ENCODE measurements around the gene CLVS2.
A peak's percentile ranks its signal among the peaks of the same experiment; 100 is the strongest.

CLVS2 gene

GRCh38 chr6:123027408-123027807 lies 31.4 kb downstream of the CLVS2 start:
- no peak for DNase-seq

DNA sequence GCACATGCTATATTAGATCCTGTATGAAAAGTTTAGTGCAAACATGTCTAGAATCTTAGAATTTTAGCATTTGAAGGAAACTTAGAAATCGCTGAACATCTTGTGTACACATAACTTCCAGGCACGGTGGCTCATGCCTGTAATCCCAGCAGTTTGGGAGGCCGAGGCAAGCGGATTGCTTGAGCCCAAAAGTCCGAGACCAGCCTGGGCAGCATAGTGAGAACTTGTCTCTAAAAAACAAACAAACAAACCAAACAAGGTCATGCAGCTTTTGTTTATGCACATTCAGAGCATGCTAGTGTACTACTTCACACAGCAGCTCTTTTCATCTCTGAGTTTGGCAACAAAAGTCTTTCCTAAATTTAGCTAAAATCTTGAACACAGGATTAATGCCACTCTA lies 32.2 kb downstream of the CLVS2 start:
- DNase-seq = no peak

- DNase-seq = no peak
Measured at GRCh38 chr6:123030282-123030681, 34.2 kb downstream of the CLVS2 start.

DNA sequence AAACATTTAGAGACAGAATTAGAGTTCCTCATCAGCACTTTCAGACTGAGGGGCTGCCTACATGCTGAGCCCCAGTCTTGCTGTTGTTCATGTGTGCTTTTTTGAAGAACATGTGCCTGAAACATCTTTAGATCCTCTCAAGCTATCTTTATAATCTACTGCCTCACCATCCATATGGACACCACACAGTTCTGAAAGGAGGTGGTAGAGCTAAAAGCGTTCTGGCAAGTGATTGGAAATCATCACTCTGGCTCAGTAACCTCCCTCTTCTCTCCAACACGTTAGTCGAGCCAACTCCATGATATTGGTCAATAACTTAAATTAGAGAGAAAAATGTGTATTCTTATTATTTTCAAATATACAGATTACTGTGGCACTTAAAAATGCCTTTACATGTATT lies 40.6 kb downstream of the CLVS2 start:
- no peak for DNase-seq

DNA sequence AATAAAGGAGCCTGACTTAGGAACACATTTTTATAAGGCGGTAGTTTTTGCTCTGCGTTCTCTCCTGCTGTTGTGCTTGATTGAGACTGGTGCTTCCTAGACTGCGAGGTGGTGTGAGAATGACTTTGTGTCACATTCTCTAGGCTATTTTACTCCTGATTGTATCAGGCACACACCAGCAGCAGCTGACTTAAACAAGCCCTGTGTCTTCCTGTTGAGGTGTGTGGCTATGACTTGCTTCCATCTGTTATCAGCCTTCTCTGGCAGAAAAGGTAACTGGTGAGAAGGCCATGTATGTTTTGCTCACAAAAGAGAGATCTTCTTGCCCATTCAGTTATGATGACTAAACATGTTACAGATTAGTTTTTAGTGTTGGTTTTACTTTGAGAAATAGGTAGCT lies 43.4 kb downstream of the CLVS2 start:
- no peak for DNase-seq

- peak; percentile 50 for DNase-seq
Measured at GRCh38 chr6:123042401-123042800, 46.4 kb downstream of the CLVS2 start.

DNA sequence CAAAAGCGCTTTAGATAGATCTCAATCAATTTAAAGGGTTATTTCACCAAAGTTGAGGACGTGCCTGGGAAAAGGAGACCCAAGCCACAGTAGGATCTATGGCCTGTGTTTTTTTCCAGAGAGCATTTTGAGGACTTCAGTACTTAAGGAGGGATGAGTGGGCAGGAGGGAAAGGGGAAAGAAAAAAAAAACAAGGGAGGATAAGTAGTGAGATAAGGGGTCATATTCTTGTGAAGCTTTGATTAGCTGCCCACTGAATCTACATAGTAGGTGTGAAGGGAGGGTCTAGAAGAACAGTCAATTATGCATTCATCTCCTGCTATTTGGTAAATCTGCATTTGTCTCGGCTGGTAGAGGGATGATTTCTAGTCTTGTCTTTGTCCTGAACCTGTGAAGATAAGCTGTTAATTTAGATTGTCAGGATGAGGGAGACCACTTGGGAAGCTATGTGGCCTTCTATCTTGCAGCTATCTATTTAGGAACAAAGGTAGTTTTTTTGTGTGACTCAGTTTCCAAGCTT lies 48.4 kb downstream of the CLVS2 start:
- no peak for DNase-seq

- DNase-seq = no peak
Measured at GRCh38 chr6:123053602-123054225, 57.7 kb downstream of the CLVS2 start.

- no peak for DNase-seq
Measured at GRCh38 chr6:123055256-123055655, 59.2 kb downstream of the CLVS2 start.

DNA sequence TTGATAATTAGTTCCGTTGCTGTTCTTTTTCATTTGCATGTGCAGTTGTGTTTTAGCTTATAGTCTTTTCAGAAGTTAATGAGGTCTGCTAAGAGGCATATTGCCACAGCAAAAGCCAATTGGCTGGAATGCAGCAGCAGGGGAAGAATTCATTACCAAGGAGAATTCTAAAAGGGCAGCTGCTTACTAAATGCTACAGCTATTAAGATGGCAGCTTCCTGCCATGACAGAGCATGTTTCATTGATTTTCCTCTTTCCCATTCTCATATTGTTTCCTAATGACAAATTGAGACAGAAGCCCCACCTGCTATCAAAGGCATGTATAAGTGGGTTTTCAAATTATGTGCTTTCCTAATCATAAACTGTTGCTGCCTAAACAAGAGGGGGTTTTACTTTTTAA lies 66.6 kb downstream of the CLVS2 start:
- peak; percentile 17 for DNase-seq

DNA sequence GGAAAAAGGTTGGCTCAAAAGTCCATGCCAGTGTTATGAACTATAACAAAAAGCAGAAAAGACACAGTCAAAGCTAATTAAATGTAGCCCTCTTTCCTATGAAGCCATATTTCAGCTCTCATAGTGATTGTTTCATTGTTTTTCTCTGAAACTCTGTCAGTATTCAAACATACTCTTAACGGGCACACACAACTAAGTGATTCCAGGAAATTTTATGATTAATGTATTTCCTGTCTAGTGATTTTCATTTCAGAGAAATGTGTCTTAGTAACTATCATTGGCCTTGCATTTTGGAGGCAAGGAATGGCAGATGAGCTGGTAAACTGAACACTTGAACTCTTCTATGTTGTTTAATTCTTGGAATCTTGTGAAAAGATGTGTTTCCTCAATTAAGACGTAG lies 68.0 kb downstream of the CLVS2 start:
- DNase-seq = no peak

GRCh38 chr6:123074616-123075015 lies 78.6 kb downstream of the CLVS2 start:
- DNase-seq = no peak

GRCh38 chr6:123085403-123085802 lies 89.4 kb downstream of the CLVS2 start:
- DNase-seq = no peak

DNA sequence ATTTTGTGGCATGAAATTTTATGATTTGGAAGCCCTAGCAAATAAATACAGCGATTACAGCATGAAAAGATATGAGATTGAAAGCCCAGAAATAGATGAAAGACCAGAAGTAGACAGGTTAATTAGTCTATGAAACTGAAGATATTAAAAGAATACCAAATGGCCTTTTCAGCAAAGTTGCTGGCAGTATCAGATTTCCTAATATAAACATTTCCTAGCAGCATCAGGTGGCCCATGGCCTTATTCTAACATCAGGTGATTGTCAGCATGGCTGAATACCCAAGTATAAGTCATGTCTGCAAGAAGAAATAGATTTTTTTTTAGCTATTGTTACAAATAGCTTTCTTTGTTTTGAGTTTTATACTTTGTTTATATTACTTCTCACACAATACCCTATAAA lies 93.2 kb downstream of the CLVS2 start:
- no peak for DNase-seq

DNA sequence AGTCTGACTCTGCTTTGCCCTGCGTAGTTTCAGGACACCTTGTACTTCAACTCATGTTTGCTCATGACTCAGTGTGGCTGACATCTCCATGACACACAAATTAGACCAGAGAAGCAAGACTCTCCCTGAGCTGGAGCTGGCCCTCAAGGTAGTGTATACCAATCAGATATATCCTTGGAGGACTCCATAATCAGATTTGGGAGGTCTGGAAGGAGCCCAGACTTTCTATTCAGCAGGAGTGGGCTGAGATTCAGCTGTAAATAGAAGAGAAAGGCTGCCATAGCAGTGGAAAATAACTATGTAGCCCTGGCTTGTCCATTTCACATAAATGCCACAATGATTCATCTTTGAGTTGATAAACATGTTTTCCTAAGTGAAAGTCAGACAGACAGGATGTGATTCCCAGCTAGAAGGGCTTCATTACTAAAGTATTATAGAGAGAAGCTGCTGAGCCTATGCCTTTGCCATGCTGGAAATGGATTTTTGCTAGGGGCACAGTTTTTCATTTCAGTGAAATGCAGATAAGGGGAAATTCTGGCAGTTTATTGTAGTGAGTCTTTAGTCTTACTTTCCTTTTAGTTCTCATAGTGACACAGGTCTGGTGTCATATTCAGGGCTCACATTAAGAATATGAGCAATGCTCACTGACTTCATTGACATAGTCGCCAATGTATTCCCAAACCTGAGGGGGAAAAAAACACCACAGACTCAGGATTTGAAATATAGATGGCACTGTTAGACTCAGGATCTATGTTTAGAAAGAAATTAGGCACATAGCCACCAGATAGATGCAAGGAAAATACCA lies 95.3 kb downstream of the CLVS2 start:
- DNase-seq = no peak

DNA sequence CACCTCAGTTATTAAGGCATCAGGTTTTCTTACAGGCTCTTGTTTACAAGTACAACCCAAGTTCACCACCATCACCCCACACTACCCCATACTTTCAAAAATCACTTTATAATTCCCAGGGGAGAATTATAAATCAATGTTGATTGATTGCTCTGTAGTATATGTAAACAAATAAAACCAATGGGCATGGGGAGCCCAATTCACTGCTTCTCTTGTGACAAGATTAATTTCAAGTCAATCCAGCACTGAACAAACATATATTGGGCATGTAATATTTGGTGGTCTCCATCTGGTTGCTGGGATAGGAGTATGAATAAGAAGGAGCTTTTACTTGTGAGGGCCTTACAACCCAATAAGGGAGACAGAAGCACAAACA lies 95.8 kb downstream of the CLVS2 start:
- DNase-seq = no peak

- DNase-seq = no peak
Measured at GRCh38 chr6:123094795-123095194, 98.8 kb downstream of the CLVS2 start.

GRCh38 chr6:123105561-123105960 lies 109.5 kb downstream of the CLVS2 start:
- DNase-seq = no peak

DNA sequence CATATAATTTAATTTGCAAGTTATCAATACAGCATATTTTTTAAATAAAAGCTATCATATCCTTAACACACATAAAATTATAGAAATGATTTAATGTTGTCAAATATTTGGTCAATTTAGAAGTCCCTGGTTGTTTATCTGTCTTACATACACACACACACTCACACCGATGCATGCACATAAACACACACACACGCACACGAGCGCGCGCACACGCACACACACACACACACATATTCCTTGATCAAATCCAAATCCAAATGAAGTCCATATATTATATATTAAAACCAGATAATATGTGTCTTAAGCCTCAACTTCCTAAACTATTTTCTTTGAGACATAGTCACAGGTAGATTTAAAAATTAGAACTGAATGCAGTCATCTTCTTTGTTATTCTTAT lies 120.3 kb downstream of the CLVS2 start:
- no peak for DNase-seq

GRCh38 chr6:123117145-123117908 lies 121.3 kb downstream of the CLVS2 start:
- no peak for DNase-seq

- DNase-seq = no peak
Measured at GRCh38 chr6:123118811-123119210, 122.8 kb downstream of the CLVS2 start.

Data from retina (tissue), 1 donor.